Activated CD4-positive, CD25-positive, alpha-beta regulatory T cell treated with anti-CD3 and anti-CD28 coated beads, Interleukin-2, amount 50 U/mL, for 16 hours (primary cell): ENCODE results near the gene GNAL.
"Not testable (repeated sequence)": the region's sequence is repeated elsewhere in the genome, so short reads cannot be mapped to it uniquely, and the experiment has no call there.

Source experiments
- DNase-seq: peaks from one replicate; pipeline ENCODE4 v3.0.0-alpha.2; 2020; ENCODE audit warnings: low read depth, low spot score

GNAL gene

GRCh38 chr18:11688972-11689668 is at the start of gene GNAL:
GNAL (plus strand) TSS chr18:11689264; CDS start chr18:11689564, 300 bp downstream.
- peak; percentile 7 for DNase-seq

GRCh38 chr18:11647310-11647709 is 41.8 kb upstream of the GNAL start:
- not testable (repeated sequence) for DNase-seq

DNA sequence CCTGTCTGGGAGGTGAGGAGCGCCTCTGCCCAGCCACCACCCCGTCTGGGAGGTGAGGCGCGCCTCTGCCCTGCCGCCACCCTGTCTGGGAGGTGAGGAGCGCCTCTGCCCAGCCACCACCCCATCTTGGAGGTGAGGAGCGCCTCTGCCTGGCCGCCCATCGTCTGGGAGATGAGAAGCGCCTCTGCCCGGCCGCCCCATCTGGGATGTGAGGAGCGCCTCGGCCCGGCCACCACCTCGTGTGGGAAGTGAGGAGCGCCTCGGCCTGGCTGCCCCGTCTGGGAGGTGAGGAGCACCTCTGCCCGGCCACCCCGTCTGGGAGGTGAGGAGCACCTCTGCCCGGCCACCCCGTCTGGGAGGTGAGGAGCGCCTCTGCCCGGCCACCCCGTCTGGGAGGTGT is 41.3 kb upstream of the GNAL start:
- not testable (repeated sequence) for DNase-seq

DNA sequence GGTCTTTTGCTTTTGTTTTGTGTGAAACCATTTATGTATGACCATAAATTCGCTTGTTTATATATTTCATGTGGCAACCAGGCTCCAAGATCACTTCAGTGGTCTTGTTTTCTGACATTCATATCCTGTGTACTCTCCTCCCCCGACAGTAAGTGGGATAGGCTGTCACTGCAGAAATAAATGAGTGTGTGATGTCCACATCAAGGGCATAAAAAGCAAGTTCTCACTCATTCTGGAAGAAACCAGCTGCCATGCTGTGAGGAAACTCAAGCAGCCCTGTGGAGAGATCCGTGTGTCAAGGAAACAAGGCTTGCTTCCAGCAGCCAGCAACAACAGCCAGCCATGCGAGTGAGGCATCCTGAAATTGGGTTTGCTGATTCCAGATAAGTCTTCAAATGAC is 39.2 kb upstream of the GNAL start:
- DNase-seq: no peak

GRCh38 chr18:11651899-11652298 is 37.2 kb upstream of the GNAL start:
- DNase-seq: no peak

DNA sequence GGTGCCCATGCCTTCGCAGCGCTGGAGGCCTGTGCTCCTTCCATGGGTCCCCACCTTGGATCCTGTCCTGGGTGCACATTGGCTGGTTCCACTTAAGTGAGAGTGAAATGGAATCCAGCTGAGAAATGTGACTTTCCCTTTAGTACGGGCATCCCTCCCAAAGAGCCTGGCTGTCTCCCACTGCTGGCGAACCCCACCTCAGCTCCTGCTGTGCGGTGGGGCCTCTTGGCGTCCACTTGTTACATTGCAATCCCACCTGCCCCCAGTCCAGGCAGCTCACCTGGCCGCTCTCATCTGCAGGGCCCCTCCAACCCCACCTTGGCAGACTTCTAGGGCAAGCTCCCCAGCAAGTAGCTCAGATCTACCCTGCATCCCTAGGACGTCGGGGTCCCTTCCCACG is 35.5 kb upstream of the GNAL start:
- DNase-seq: no peak

DNA sequence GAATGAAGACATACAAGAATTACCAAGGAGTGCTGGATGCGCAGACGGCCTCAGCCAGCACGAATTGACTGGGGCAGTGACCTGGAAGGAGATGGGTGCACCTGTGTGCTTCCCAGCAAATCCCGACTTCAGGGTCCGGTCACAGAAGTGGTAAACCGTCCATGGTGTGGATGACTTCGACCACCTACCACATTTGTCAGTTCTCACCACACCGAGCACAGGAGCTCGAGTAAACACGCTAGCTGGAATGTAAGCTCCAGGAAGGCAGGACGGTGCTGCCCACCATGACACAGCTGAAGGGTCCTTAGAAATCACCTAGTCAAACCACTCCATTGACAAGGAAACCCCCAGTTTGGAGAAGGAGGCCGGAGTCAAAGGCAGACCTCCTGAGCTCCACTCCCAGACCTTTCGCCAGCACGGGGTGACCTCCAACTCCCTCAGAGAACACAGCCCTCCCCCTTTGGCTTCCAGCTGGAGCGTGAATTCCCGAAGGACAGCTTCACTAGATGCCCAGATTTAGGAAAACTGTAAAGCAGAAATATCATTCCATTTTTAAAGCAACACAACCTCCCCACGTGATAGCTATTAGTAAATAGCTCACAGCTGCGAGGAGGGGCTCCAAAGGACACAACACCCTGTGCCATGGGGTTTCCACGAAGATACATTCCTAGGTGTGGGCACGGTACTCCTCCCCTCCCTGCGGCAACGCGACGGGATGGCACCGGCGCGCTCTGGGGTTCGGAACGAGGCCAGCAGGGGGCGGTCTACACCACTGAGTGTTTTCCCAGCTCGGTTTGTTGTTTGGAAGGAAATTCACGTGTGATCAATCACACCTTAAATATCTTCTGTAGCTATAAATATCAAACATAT is 34.1 kb upstream of the GNAL start:
- no peak for DNase-seq

- no peak for DNase-seq
These were observed 33.5 kb upstream of the GNAL start for GRCh38 chr18:11655606-11655932.

DNA sequence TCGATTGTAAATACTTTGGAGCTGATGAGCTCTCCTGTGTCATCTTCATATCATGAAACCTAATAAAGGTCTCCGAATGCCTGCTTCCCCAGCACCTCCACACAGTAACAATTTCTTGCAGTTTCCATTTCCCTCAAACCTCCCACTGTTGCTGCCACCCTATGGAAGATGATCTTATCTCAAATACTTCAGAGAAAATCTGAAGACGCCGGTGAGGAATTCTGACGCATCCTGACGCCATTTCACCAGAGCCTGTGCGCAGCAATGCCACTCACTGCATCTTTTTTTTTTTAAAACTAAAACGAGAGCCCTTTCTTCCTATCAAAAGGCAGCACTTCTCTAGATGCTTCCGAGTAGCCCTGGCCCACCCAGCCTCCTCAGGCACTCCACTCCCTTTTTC is 31.9 kb upstream of the GNAL start:
- DNase-seq: no peak

GRCh38 chr18:11657554-11657953 is 31.5 kb upstream of the GNAL start:
- no peak for DNase-seq

- no peak for DNase-seq
These were observed 31.0 kb upstream of the GNAL start for GRCh38 chr18:11658019-11658418.

DNA sequence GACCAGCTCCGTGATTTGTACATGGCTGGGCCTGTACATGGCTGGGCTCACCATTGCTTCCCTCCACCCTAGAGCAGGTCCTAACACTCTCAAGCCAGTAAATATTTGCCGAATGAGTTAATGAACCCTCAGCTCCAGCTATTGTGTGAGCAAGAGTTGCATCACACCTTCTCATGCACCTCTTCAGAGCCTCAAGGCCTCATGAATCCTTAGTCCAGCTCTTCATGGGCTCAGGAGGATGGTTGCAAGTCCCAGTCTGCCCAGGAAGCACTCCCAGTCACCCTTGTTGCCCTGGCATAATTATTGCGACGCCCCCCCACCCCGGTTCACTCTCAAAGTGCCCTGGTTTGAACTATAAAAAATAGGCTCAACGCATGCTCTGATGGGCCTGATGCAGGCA is 30.1 kb upstream of the GNAL start:
- no peak for DNase-seq

DNA sequence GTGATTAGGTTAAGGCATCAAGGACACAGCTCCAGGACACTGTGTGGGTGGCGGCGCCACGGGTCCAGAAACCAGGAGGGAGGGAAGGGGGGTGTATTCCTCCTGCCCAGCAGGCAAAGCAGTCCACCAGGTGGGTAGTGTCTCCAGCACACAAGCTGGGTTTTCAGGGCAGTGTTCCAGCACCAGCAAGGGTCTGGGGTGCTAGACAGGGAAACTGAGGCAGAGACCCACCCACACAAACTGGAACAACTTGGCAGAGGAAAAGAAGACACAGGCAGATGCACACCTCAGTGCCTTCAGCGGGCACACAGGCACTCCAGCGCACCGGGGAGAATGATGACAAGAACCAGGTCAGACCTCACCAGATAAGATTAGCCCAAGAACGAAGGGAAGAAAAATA is 28.4 kb upstream of the GNAL start:
- no peak for DNase-seq

GRCh38 chr18:11661430-11661829 is 27.6 kb upstream of the GNAL start:
- DNase-seq: no peak

- DNase-seq: no peak
These were observed 25.5 kb upstream of the GNAL start for GRCh38 chr18:11663439-11664029.

GRCh38 chr18:11664286-11664685 is 24.8 kb upstream of the GNAL start:
- DNase-seq: no peak

GRCh38 chr18:11665146-11665545 is 23.9 kb upstream of the GNAL start:
- DNase-seq: no peak

- no peak for DNase-seq
These were observed 23.5 kb upstream of the GNAL start for GRCh38 chr18:11665587-11665986.

DNA sequence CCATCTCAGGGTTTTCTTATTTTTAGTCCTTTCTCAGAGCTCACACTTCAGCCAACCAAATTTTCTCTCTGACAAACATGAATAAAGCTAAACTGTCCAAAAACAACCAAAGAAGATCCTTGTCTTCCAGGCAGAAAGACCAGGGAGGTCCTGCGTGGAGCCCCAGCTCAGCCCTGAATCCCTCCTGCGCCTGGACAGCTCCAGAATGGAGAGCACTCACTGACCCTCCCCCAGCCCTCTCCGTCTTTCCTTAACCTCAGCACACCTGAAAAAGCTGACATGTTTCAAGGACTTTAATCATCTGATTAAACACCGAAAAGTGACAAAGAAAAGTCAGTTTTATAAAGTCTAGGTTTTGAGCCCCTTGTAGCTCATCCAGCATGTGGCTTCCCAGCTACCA is 22.9 kb upstream of the GNAL start:
- DNase-seq: no peak

- DNase-seq: no peak
These were observed 22.2 kb upstream of the GNAL start for GRCh38 chr18:11666831-11667230.

DNA sequence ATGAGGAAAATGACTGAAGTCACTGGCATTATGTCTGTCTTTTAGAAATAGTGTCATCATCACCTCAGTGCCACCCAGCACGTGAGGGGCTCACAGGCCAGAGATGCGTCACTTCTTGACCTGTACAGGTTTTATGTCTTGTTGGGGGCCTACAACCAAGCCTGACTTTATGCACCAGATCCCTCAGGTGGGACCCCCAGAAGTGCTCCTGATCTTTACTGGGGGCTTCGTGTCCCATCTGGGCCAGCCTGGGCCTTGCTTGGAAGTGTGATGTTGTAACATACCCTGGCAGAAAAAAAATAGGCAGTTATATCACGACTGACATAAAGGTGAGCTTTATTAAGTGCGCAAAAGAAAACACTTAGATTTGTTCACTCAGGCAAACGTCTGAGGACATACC is 21.5 kb upstream of the GNAL start:
- no peak for DNase-seq

DNA sequence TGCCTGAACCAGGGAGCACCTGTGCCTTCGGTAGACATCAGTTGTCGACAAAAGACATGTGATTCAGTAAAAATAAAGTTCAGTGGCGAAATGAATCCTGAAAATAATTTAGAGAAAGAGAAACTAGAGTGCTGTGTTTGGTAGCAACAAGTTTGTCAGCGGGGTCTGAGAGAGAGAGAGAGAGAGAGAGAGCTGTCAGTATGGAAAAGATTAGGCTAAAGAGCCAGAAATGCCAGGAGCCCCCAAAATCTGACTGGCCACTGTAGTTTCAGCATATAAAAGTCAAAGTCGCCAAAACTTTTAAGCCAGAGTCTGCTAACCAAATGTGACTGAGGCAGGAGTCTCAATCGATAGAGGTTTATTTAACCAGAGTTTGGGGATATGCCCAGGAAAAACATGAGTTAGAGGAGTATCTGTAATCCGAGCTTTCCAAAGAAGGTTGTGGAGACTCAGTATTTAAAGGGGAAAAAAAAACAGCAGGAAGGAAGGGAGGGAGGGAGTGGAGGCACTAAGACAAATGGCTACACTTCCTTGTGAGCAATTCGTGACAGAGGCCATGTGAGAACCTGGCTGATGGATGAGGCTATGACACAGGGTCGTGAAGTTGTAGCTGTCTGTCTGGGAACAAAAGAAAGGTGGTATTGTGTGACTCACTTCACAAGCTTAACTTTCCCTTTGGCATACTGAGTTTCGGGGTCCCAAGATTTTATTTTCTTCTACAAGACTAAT is 20.5 kb upstream of the GNAL start:
- DNase-seq: no peak
